NCI-H526 treated with DMSO at 0.1 percent for 48 hours (cell line): ENCODE measurements around the gene LZTS2.

Experiments used
- DNase-seq: peaks from one replicate; lab custom pipeline; 2025; lab: John Stamatoyannopoulos, UW

The LZTS2 gene

GRCh38 chr10:101014966-101015581, 15.5 kb downstream of the LZTS2 start:
- no peak for DNase-seq

DNA sequence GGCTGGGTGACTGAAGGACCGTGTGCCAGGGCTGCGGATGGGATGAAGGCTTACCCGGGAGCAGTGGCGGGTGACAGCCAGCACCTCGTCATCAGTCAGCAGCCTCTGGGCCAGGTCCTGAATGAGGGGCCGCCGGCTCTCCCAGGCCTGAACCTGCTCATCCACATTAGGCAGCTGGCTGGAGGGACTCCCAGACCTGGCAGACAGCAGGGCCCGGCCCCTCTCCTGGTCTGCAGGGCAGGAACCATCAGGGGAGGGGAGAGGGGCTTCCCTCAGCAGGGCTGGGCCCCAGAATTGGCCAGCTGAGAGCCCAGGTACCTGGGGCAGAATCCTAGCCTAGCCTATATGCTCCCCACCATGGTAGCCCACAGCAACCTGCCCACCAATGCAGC, 16.0 kb downstream of the LZTS2 start:
- no peak for DNase-seq

- DNase-seq: no peak
Measured at GRCh38 chr10:101016814-101017213, 17.2 kb downstream of the LZTS2 start.

DNA sequence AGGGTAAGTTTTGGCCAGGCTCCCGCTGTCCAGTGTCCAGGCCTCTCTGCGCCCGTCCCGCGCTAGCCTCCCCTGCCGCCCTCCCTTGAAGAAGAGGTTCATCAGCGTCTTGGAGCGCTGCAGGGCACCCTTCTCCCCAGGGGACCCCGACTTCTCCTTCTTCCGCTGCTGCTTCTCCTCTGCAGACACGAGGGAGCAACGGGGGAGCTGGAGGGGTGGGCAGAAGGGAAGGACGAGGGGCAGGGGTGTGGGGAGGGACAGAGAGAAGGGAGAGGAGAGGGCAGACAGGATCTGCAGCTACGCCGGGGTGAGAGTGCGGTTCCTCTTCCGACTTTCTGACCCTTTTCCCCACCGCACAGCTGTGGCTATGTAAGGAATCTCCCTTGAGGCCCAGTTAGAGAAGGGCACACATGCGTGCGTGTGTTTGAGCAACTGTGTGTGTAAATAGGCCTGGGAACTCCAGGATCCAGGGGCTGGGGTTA, 18.6 kb downstream of the LZTS2 start:
- no peak for DNase-seq

DNA sequence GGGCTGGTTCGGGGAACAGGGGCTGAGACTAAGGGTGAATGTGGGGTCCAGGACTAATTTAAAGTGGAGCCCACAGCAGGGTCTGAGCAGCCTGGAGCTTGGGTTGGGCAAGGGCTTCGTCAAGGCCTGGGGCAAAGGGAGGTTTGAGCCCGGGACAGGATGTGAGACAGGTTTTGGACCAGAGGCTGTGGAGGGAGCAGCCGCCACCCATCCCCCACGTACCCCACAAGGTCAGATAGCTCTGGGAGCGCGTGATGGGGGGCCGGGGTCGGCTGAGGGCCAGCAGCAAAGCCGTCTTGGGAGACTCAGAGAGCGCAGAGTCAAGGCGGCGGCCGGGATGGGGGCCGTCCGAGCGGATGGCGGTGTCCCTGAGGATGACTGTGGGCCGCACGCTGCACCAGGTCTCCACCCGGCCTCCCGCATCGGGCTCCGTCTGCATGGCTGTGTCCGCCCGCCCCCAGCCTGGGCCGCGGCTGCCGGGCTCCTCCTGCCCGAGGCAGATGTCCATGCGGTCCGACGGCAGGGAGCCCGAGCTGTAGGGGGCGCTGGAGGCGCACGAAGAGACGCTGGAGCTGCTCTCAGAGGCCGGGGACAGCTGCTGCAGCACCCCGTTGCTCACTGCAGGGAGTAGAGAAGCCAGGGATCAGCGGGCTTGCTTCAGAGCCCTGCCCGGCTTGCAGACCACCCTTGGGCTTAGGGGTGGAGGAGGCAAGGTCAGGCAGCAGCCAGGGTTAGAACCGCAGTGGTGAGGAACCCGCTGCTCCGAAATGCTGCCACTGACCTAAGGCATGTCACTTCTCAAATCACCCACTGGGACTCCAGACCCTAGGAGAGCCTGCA, 19.2 kb downstream of the LZTS2 start:
- DNase-seq: peak; percentile 46

- no peak for DNase-seq
Measured at GRCh38 chr10:101019440-101019703, 19.8 kb downstream of the LZTS2 start.

- no peak for DNase-seq
Measured at GRCh38 chr10:101020427-101021075, 20.9 kb downstream of the LZTS2 start.

GRCh38 chr10:101021239-101021638, 21.6 kb downstream of the LZTS2 start:
- no peak for DNase-seq

- DNase-seq: no peak
Measured at GRCh38 chr10:101021692-101022251, 22.2 kb downstream of the LZTS2 start.

DNA sequence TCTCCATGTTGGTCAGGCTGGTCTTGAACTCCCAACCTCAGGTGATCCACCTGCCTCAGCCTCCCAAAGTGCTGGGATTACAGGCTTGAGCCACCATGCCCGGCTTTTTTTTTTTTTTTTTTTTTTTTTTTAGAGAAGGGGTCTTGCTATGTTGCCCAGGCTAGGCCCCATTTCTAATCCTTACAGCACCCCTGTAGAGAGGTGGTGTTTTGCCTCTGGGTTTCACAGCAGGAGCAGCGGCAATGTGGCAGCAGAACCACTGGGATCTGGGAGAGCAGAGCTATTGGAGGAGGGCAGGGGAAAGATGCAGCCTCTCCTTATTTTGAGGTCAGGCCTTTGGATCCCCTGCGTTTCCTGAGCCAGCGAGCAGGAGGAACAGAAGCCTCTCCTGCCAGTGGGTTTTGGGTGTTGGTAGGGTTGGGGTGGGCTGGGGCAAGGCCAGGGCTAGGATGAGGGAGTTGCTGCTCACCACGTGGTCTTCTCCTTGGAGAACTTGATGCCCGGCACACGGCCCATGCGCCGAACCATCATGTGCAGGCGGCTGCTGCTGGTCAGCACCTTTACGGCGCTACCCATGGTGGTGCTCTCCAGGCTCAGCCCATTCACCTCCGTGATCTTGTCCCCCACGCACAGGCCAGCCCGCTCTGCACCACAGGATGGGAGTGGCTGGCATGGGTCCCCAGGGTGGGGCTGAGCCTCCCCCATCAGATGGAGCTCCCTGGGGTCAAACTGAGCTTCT, 23.5 kb downstream of the LZTS2 start:
- DNase-seq: no peak

DNA sequence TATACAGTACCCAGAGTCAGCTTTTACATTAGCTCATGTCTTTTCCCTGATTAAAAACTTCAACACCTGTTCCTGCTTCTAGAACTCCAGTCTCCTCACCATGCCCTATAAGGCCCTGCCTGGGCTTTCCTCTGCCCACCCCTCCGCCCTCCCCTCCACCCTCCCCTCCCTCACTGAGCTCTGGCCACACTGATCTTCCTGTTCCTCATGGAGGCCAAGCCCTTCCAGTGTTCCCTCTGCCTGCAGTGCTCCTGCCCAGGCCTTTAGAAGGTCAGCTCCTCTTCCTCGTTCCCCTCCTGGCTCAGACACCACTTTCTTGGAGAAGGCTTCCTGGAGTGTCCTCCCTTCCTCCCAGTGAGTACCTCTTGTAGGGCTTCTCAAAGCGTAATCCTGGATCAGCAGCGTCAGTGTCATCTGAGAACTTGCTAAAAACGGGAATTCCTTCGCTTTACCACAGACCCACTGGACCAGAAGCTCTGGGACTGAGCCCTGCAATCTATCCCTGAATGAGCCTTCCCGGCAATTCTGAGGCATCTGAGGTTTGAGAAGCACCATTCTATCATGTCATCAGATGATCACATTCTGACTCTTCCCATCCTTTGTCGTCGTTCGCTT, 27.6 kb downstream of the LZTS2 start:
- DNase-seq: no peak

DNA sequence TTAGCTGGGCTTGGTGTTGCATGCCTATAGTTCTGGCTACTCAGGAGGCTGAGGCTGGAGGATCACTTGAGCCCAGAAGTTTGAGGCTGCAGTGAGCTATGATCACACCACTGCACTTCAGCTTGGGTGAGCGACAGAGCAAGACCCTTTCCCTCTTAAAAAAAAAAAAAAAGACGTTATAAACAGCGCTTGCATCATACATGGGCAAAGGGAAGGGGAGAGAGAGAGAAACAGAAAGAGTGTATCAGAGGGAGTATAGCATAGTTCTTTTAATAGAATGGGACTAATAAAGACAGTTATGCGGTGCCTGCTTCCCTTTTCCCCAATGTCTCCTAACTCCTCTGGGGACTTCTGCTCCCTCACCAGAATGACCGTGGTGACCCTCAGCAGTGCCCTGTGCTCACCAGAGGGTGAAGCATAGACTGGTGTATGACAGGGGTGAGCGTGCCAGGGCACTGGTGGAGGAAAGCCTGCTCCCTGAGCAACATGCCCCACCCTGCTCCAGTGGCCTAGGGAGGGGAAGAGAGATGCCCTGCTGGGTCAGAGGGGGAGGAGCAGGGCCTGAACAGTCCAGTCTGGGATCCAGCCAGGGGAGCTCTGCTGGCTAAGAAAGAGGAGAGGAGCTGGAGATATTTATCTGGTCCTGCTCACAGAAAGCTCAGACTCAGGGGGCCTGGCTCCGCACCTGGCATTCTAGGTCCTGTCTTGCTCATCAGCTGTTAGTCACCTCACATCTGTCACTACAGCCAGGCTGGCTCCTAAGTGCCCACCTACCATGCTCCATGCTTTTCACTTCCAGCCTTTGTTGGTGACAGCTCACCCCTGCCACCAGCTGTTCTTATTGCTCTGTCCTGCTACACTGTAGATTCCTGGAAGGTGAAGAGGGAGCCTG, 29.1 kb downstream of the LZTS2 start:
- no peak for DNase-seq

- no peak for DNase-seq
Measured at GRCh38 chr10:101029520-101030295, 30.1 kb downstream of the LZTS2 start.

- DNase-seq: no peak
Measured at GRCh38 chr10:101030496-101031127, 31.0 kb downstream of the LZTS2 start.

- peak; percentile 66 for DNase-seq
Measured at GRCh38 chr10:101031128-101031795, 31.7 kb downstream of the LZTS2 start, which contains the start of the genes PDZD7 and SFXN3. Gene PDZD7 (minus strand): TSS chr10:101031129. CDS start chr10:101030219, 910 bp downstream. Gene SFXN3 (plus strand): TSS chr10:101031234. CDS start chr10:101034695, 3,461 bp downstream.

- DNase-seq: peak; percentile 19
Measured at GRCh38 chr10:101031796-101032636, 32.4 kb downstream of the LZTS2 start.

- no peak for DNase-seq
Measured at GRCh38 chr10:101032637-101033224, 33.1 kb downstream of the LZTS2 start.
